Endothelial cell of umbilical vein (primary cell): ENCODE measurements around the gene MINK1.

Experiments used
- CTCF ChIP-seq, 2 donors: IDR thresholded peaks; 1 replicate in 1 of 2; 2 replicates in 1 of 2; pipeline ENCODE4 v1.5.1; 2011; ENCODE audit warnings: low read length in 2 of 2, mild to moderate bottlenecking in 2 of 2, moderate library complexity in 2 of 2, control low read depth in 1 of 2, inconsistent platforms in 1 of 2, low read depth in 1 of 2; ENCODE audit not compliant: insufficient read depth in 1 of 2; ENCODE audit errors: extremely low read depth in 1 of 2
- EZH2 ChIP-seq: IDR thresholded peaks from 2 replicates; pipeline ENCODE4 v1.6.1; 2012; ENCODE audit warnings: borderline replicate concordance, low read depth, mild to moderate bottlenecking, moderate library complexity, low read length, inconsistent platforms; ENCODE audit not compliant: severe bottlenecking
- FOS ChIP-seq: IDR thresholded peaks from 2 replicates; pipeline ENCODE4 v1.6.1; 2011; ENCODE audit warnings: mild to moderate bottlenecking, low read length, moderate library complexity, borderline replicate concordance; ENCODE audit not compliant: insufficient read depth
- GATA2 ChIP-seq: IDR thresholded peaks from 2 replicates; pipeline ENCODE4 v1.7.0; 2011; ENCODE audit warnings: low read depth, mild to moderate bottlenecking, moderate library complexity, mixed read lengths, low read length; ENCODE audit not compliant: insufficient read length, insufficient read depth
- JUN ChIP-seq: IDR thresholded peaks from 2 replicates; pipeline ENCODE4 v1.6.1; 2011; ENCODE audit warnings: borderline replicate concordance, low read depth; ENCODE audit not compliant: insufficient read length, insufficient read depth
- MAX ChIP-seq: IDR thresholded peaks from 2 replicates; pipeline ENCODE4 v1.6.1; 2011; ENCODE audit not compliant: insufficient read depth, insufficient read length
- MYC ChIP-seq: IDR thresholded peaks from one replicate; pipeline ENCODE4 v1.6.1; 2011; ENCODE audit warnings: mild to moderate bottlenecking, low read depth, low read length
- POLR2A ChIP-seq: IDR thresholded peaks from 2 replicates; pipeline ENCODE4 v1.6.1; 2012; ENCODE audit warnings: low read depth, mild to moderate bottlenecking, control low read depth, low read length
- POLR2AphosphoS5 ChIP-seq: IDR thresholded peaks from 2 replicates; pipeline ENCODE4 v1.6.1; 2012; ENCODE audit warnings: low read depth, mild to moderate bottlenecking, control low read depth, low read length, moderate library complexity; ENCODE audit not compliant: insufficient read depth

GRCh38 chr17:4789951-4790704 lies 43.0 kb upstream of the MINK1 start:
- TF ChIP-seq CTCF (IDR thresholded peaks at IDR 0.05; ENCODE audit: extremely low read depth in 1 of 2, insufficient read depth in 1 of 2, low read depth in 1 of 2, low read length in 2 of 2) (peak; percentile 77 to 82), FOS (no peak), POLR2A (peak; percentile 88), EZH2 (no peak), MAX (no peak), POLR2AphosphoS5 (peak; percentile 81), MYC (peak; percentile 49), JUN (no peak), GATA2 (no peak)
